Gastrocnemius medialis (tissue), 4 donors: ENCODE results near the gene PKP4. TPM values are rescaled to one million over a fixed set of nuclear protein-coding genes. Genes with fewer than 3 reads are reported as not detected.

Source experiments
- ATAC-seq, 2 donors: fragments of 150-250 bp; one replicate each; pipeline ENCODE4 v1.9.1; 2016
- DNase-seq, 2 donors: peaks; one replicate each; pipeline ENCODE4 v3.0.0-alpha.2; 2019
- H3K27ac ChIP-seq, 4 donors: fragments of 200-600 bp; sonication (generic); 1 replicate in 1 of 4; 2 replicates in 3 of 4; pipeline ENCODE4 v1.5.1; 2016 to 2018; ENCODE audit warnings: mild to moderate bottlenecking in 2 of 4, moderate library complexity in 1 of 4
- H3K27me3 ChIP-seq, 3 donors: fragments of 200-600 bp; sonication (generic) in 2 of 3; 1 replicate in 1 of 3; 2 replicates in 2 of 3; pipeline versions ENCODE4 v1.5.1 to v1.6.0; 2016 to 2019; ENCODE audit warnings: mild to moderate bottlenecking in 1 of 3, moderate library complexity in 1 of 3
- H3K36me3 ChIP-seq, 2 donors: fragments of 200-600 bp; sonication (generic) in 1 of 2; one replicate each; pipeline ENCODE4 v1.5.1; 2017 to 2018
- H3K4me1 ChIP-seq, 2 donors: fragments of 200-600 bp; sonication (generic) in 1 of 2; one replicate each; pipeline ENCODE4 v1.5.1; 2016 to 2017; ENCODE audit warnings: mild to moderate bottlenecking in 2 of 2
- H3K4me3 ChIP-seq, 4 donors: fragments of 200-600 bp; sonication (generic) in 3 of 4; 1 replicate in 1 of 4; 2 replicates in 3 of 4; pipeline ENCODE4 v1.5.1; 2016 to 2019; ENCODE audit warnings: mild to moderate bottlenecking in 2 of 4
- H3K9me3 ChIP-seq, 3 donors: fragments of 200-600 bp; sonication (generic) in 2 of 3; 1 replicate in 1 of 3; 2 replicates in 2 of 3; pipeline ENCODE4 v1.5.1; 2016 to 2019
- POLR2A ChIP-seq, 2 donors: fragments of 450-650 bp; IDR thresholded peaks; one replicate each; pipeline ENCODE4 v1.6.1; 2017; ENCODE audit warnings: antibody characterized with exemption in 2 of 2, mild to moderate bottlenecking in 2 of 2, moderate library complexity in 2 of 2
- in situ Hi-C, 4 donors: fragments of 200-750 bp; cut with MboI; loops; one replicate each; pipeline versions ENCODE4 v1.15.0 to v1.8.0; 2017; ENCODE audit warnings: low sequenced_read_pairs in 4 of 4
- intact Hi-C: fragments of 100-400 bp; cut with DNase I; formaldehyde crosslinking; loops from one replicate; pipeline ENCODE4 v1.15.1; 2023; ENCODE audit warnings: low total_unique reads
- total RNA-seq, 4 donors: library from RNA; depleted of rRNA; stranded (reverse); fragments of >200 nt; gene quantifications; one replicate each; pipeline versions ENCODE4 v1.1.0 to v1.2.3, GENCODE V29; 2016
- TF ChIP-seq, protein P1 (sequence below), 5 experiments: fragments of 450-650 bp in 3 of 5; fragments of 200-600 bp in 2 of 5; sonication (generic) in 2 of 5; IDR thresholded peaks in 4 of 5; conservative IDR thresholded peaks in 1 of 5; 1 replicate in 4 of 5; 2 replicates in 1 of 5; pipeline ENCODE4 v1.5.1; 2016 to 2019; ENCODE audit warnings: antibody characterized with exemption in 5 of 5, mild to moderate bottlenecking in 3 of 5, moderate library complexity in 3 of 5

Gene PKP4
- total RNA-seq, 4 donors from 2014 or later: 15.3 to 36.0 (median 25.6) TPM

DNA sequence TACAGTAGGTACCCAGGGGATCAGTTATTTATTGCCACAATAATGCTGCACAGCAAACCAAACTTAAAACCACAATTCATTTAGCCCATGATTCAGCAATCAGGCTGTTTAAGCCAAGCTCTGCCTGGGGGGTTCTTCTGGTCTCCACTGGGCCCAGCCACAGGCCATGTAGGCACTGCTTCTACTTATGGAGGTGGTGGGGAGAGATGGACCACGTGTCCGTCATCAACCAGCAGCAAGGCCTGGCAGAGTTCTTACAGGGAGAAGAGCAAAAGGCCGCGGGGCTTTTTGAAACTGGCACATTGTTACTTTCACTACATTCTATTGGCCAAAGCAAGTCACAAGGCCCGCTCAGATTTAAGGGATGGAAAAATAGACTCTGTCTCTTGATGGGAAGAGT lies 262.1 kb downstream of the PKP4 start:
- Histone ChIP-seq H3K36me3 (no peaks in the 10 kb centered on the region), H3K4me1 (no peaks in the 10 kb centered on the region), H3K4me3 (no peak overlapping the region), H3K27me3 (no peaks in the 10 kb centered on the region), H3K27ac (peak overlapping the region in 2 of 4 donors; percentile 30 to 60), H3K9me3 (no peaks in the 10 kb centered on the region)
- DNase-seq (no peak), ATAC-seq (no peak)
- TF ChIP-seq POLR2A (IDR thresholded peaks at IDR 0.05): no peak
- TF ChIP-seq, protein P1, sequence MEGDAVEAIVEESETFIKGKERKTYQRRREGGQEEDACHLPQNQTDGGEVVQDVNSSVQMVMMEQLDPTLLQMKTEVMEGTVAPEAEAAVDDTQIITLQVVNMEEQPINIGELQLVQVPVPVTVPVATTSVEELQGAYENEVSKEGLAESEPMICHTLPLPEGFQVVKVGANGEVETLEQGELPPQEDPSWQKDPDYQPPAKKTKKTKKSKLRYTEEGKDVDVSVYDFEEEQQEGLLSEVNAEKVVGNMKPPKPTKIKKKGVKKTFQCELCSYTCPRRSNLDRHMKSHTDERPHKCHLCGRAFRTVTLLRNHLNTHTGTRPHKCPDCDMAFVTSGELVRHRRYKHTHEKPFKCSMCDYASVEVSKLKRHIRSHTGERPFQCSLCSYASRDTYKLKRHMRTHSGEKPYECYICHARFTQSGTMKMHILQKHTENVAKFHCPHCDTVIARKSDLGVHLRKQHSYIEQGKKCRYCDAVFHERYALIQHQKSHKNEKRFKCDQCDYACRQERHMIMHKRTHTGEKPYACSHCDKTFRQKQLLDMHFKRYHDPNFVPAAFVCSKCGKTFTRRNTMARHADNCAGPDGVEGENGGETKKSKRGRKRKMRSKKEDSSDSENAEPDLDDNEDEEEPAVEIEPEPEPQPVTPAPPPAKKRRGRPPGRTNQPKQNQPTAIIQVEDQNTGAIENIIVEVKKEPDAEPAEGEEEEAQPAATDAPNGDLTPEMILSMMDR (IDR thresholded peaks at IDR 0.05 in 4 of 5, conservative IDR thresholded peaks at IDR 0.05 in 1 of 5): no peak
- intact Hi-C loops (no loop called here), in situ Hi-C loops (no loop called here)

DNA sequence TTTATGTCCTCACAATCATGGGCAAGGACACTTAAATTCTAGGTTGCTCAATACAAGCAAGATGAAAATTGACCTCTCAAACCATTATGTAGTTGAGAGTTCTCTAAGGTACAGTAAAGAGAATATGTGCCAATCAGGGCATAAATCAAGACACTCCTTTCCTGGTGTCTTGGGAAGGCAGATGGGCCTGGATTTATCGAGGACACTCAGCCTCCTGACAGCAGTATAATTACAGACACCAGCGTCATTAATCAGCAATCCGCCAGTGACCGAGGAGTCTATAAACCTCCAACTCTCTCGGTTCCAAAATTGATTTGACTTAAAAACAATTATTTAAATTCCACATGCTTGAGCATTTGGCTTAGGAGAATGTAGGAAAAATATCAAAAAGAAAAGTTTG lies 262.7 kb downstream of the PKP4 start:
- TF ChIP-seq, protein P1 (IDR thresholded peaks at IDR 0.05 in 4 of 5, conservative IDR thresholded peaks at IDR 0.05 in 1 of 5): no peak
- no peak for TF ChIP-seq POLR2A (IDR thresholded peaks at IDR 0.05)
- H3K4me1 ChIP-seq: no peaks in the 10 kb centered on the region
- no peaks in the 10 kb centered on the region for H3K27me3 ChIP-seq
- in situ Hi-C loops (no loop called here), intact Hi-C loops (no loop called here)
- H3K4me3 ChIP-seq: no peak overlapping the region
- no peaks in the 10 kb centered on the region for H3K9me3 ChIP-seq
- no peak overlapping the region for H3K27ac ChIP-seq
- ATAC-seq: no peak
- H3K36me3 ChIP-seq: no peaks in the 10 kb centered on the region
- DNase-seq: no peak

DNA sequence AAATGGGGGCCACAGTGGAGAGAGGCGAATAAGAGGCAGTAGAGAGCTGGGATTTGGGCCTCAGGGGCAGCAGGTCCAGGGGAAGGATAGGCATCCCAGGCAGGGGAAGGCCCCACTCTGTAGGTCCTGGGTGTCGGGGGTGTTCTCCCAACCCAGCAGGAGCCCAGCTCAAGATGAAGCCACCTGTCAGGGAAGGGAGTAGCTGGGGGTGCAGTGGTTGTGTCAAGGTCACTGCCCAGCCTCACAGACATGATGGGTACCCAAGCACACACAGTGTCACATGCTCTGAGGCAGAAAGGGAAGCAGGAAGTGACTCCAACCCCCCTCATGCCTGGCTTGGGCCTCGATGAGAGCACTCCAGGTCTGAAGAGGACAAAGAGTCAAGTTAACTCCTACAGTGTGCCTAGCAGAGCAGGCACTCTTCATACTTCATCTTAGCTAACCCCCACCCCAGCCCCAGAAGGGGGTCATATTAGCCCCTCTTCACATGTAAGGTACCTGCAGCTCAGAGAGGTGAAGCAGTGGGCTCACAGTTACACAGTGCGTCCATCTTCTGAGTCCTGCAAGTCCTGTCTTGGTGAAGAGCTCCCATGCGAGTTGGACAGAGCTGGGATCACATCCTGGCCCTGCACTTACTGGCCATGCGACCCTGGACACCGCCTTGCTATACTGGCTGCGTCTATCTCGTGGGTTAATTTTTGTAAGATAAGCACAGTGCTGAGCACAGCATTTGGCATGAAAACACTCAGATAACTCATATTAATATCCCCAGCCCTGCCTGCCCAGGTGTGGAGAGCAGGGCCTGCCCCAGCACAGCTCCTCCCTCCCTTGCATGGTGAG lies 265.7 kb downstream of the PKP4 start:
- no peak for ATAC-seq
- in situ Hi-C loops: no loop called here
- no peak for DNase-seq
- Histone ChIP-seq H3K36me3 (no peaks in the 10 kb centered on the region), H3K27me3 (no peaks in the 10 kb centered on the region), H3K4me1 (no peaks in the 10 kb centered on the region), H3K9me3 (no peaks in the 10 kb centered on the region), H3K27ac (no peak overlapping the region), H3K4me3 (no peak overlapping the region)
- intact Hi-C loops: no loop called here
- TF ChIP-seq, protein P1 (IDR thresholded peaks at IDR 0.05 in 4 of 5, conservative IDR thresholded peaks at IDR 0.05 in 1 of 5): no peak
- no peak for TF ChIP-seq POLR2A (IDR thresholded peaks at IDR 0.05)

DNA sequence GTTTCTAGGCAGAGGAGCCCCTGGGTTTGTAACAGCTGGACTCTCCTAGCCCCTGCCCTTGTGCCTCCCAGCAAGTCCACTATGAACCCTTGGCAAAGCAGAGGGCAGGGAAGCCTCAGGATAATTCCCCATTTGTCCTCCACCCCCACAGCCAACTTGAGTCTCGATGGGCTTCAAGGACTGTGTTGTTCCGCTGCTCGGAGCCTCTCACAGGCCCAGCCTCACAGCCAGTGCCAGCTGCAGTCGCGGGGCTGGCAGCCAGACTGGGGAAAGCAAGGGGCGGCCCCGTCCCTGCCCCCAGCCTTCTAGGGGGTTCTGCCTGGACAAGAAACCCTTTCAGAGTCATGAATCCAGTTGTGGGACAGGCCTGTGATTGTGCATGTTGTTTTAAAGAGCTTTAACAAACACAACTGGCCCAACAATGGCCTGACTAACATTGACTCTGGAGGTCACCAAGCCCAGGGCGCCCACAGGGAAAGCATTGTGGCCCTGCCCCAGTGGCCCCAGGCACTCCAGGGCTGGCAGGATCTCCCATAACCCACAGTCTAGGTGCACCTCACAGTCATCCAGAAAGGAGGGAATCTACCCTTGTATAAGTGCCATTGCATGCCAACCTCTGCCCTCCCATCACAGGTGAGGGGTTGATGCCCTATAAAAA lies 266.6 kb downstream of the PKP4 start:
- DNase-seq (no peak), ATAC-seq (no peak)
- Histone ChIP-seq H3K27ac (no peak overlapping the region), H3K36me3 (no peaks in the 10 kb centered on the region), H3K27me3 (no peaks in the 10 kb centered on the region), H3K9me3 (no peaks in the 10 kb centered on the region), H3K4me1 (no peaks in the 10 kb centered on the region), H3K4me3 (no peak overlapping the region)
- TF ChIP-seq POLR2A (IDR thresholded peaks at IDR 0.05): no peak
- TF ChIP-seq, protein P1 (IDR thresholded peaks at IDR 0.05 in 4 of 5, conservative IDR thresholded peaks at IDR 0.05 in 1 of 5): no peak
- in situ Hi-C loops: no loop called here
- intact Hi-C loops: no loop called here
